Vagina (tissue), 2 donors: Measurements from ENCODE around the gene PIK3R6.

Source experiments
- CTCF ChIP-seq, 3 experiments: fragments of 450-650 bp in 2 of 3; fragments of 200-600 bp in 1 of 3; sonication (generic) in 1 of 3; IDR thresholded peaks; one replicate each; pipeline ENCODE4 v1.5.1; 2017 to 2019; ENCODE audit warnings: antibody characterized with exemption in 3 of 3, mild to moderate bottlenecking in 2 of 3, moderate library complexity in 2 of 3
- POLR2A ChIP-seq, 2 donors: fragments of 450-650 bp; IDR thresholded peaks; one replicate each; pipeline ENCODE4 v1.6.1; 2017; ENCODE audit warnings: antibody characterized with exemption in 2 of 2, mild to moderate bottlenecking in 2 of 2, moderate library complexity in 2 of 2

GRCh38 chr17:8818047-8818446 is 49.4 kb downstream of the PIK3R6 start:
- TF ChIP-seq POLR2A (IDR thresholded peaks at IDR 0.05) (no peak), CTCF (IDR thresholded peaks at IDR 0.05) (no peak)
